Measurements from ENCODE around the gene MAP1B.
"Not testable (repeated sequence)": the region's sequence is repeated elsewhere in the genome, so short reads cannot be mapped to it uniquely, and the experiment has no call there.

MAP1B gene

DNA sequence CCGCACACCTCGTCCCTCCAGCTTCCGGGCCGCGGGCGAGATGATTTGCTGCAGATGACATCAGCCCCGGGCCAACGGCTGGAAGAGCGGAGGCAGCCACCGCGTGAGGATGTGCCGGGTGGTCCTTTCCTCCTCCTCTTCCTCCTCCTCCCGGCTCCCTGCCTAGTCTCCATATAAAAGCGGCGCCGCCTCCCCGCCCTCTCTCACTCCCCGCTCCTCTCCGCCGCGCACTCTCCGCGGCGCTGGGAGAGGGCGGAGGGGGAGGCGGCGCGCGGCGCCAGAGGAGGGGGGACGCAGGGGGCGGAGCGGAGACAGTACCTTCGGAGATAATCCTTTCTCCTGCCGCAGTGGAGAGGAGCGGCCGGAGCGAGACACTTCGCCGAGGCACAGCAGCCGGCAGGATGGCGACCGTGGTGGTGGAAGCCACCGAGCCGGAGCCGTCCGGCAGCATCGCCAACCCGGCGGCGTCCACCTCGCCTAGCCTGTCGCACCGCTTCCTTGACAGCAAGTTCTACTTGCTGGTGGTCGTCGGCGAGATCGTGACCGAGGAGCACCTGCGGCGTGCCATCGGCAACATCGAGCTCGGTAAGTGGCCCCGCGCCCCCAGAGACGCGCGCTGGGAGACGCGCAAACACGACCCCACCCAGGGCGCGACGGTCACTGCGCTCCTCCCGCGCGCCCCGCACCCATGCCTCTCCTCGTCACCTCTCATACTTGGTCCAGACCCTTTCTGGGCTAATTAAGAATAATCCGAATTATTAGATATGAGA lies at the start of gene MAP1B:
TSS of gene MAP1B (plus strand) at position 345 of the 770 bp plus-strand sequence. CDS start at position 402, 57 bp downstream.
- no peak for DNase-seq

DNA sequence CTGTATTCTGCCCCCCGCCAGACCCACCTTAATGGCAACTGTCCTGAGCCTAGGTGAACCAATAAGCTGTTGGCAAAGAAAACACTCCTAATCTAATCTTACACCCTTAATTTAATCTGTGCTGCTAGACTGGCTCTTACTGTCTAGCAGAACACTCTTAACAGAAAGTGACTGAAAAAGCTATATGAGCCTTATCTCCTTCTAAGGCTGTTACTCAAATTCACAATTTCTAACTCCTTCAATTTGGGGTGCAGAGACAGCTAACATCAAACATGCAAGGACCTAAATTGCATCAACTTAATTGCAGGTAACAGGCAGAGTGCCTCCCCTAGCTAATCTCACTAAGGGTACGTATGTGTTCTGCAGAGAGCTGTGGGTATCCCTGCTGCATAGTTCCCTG lies 49.5 kb upstream of the MAP1B start:
- no peak for DNase-seq

- no peak for DNase-seq
These were observed 44.0 kb upstream of the MAP1B start for GRCh38 chr5:72063219-72063819.

DNA sequence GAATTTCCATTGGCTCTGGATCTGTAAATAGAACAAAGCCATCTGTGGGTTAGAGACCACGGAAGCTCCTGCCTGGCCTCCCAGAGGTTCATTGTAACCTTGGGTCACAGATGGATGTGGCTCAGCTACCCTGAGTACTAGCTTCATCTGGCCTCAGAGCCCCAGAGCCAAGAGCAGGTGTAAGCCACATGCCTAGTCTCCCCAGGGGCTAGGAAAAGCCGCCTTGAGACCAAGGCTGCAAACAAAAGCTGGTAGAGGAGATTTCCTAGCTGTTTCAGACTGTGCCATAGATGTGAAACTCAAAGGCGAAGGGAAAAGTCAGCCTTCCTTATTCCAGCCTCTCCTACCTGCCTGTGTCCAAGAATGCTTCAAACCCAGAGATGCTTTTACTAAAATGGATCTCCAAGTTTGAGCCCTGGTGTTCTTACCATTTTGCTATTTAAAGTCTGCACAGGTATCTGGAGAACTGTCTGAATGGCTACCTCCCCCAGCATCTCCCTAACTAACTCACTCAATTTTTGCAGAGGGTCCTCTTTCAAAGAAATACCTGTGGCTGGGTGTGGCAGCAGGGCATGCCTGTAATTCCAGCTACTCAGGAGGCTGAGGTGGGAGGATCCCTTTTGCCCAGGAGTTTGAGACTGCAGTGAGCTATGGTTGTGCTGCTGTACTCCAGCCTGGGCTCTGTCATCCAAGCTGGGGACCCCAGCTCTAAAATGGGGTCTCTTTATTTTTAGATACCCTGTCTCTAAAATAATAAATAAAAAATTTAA lies 42.3 kb upstream of the MAP1B start:
- no peak for DNase-seq

DNA sequence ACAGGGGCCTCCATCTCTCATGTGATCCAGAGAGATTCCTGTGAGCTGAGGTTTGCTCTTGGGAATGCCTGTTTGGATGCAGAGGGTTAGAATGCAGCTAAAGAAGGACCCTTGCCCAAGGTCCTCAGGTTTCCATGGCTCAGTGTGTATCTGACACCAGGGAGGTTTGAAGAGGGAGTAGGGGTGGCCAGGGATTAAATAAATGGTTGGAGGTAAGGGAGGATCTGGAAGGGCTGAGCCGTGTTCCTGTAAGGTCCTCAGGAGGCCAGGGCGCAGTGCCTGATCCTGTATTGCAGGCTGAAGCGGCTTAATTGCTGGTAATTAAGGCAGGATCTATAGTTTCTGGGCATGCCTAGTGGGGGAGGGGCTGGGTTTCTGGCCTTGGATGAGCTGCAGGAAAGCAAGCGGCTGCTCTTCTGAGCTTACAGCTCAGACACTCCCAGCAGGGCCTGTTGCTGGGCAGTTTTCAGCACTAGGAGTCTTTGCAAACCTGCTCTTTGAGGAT lies 41.5 kb upstream of the MAP1B start:
- DNase-seq, result no peak

- no peak for DNase-seq
These were observed 40.6 kb upstream of the MAP1B start for GRCh38 chr5:72066705-72067107.

DNA sequence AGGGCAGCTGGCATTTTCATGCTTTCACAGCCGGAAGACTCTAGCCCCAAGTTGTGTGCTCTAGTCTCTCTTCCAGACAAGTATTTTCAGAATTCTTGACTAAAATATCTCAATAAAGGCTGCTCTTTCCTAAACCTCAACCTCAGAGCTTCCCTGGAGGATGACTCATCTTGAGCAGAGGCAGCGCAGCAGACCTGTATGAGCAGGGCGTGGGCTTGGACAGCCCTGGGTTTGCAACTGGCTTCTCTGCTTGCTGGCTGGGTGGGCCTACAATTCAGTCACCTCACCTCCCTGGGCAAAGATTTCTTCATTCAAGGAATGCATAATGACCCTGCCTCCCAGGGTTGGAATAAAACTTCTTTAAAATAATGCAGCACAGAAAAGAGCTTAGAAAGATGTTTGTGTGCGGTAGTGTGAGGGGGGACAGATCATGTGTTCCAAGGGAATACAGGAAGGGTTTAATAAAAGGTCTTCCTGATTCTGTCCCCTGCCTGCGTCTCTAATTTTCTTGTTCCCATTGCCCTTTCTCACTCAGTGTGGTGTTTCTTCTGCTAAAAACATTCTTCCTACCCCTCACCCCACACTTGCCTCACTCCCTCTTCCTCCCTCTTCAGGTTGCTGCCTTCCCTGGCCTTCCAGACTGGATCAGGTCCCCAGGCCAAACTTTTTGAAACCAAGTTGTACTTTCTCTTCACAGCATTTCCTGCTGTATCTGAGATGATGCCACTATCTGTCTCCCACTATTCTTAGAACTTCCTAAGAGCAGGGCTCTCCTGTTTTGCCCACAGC lies 39.4 kb upstream of the MAP1B start:
- no peak for DNase-seq

- DNase-seq, result no peak
These were observed 36.7 kb upstream of the MAP1B start for GRCh38 chr5:72070529-72070928.

DNA sequence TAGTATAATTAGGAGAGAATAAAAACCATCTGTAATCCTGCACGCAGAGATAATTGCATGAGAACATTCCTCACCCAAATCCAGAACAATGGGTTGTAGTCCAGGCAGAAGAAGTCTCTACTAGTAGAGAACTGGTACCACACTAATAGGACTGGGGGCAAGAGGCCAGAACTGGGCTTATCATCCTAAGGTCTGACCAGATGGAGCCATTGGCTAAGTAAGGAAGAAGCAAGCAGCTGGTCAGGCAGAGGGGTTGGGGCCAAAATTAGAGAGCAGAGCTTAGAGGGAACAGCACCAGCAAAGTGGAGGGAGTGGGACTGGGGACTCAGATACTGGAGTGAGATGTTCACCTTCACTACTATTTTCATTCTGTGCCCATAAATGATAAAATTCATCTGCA lies 35.4 kb upstream of the MAP1B start:
- no peak for DNase-seq

DNA sequence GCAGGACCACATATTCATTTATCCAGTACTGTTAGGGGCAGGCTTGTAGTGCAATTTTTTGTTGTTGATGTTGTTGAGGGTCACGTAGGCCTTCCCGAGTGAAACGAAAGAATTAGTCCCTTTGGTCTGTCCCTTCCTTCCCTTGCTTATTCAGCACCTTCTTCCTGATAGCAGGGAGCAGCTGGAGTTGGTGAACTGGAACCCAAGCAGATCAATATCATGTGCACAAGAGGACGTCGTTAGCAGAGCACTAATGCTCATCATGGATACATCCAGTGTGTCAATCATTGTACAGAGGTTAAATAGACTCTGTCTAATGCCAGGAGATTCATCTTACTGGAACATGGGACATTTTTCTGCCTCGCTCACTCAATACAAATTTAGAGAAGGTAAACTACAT lies 33.0 kb upstream of the MAP1B start:
- no peak for DNase-seq

GRCh38 chr5:72075461-72075860 lies 31.8 kb upstream of the MAP1B start:
- DNase-seq, result no peak

GRCh38 chr5:72076621-72077300 lies 30.5 kb upstream of the MAP1B start:
- DNase-seq, result no peak

GRCh38 chr5:72077390-72077789 lies 29.9 kb upstream of the MAP1B start:
- DNase-seq, result no peak

- DNase-seq, result no peak
These were observed 28.0 kb upstream of the MAP1B start for GRCh38 chr5:72079288-72079687.

GRCh38 chr5:72082048-72082447 lies 25.2 kb upstream of the MAP1B start:
- no peak for DNase-seq

DNA sequence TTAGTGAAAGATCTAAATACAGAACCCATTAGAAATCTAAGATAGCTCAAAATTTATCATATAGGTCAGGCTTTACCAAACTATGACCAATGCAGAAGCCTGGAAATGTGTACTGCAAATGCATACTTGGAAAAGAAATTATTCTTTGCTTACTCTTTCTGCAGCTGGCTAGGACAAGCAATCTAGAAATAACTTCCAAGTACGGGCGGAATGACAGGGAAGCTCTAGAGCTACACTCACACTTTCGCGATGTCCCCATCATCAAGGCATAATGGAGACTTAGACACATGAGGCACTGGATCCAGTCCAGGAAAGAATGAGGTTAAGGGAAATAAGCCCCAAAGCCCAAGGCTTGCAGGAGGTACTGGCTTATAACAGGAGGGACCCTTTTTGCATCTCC lies 22.4 kb upstream of the MAP1B start:
- DNase-seq, result no peak

DNA sequence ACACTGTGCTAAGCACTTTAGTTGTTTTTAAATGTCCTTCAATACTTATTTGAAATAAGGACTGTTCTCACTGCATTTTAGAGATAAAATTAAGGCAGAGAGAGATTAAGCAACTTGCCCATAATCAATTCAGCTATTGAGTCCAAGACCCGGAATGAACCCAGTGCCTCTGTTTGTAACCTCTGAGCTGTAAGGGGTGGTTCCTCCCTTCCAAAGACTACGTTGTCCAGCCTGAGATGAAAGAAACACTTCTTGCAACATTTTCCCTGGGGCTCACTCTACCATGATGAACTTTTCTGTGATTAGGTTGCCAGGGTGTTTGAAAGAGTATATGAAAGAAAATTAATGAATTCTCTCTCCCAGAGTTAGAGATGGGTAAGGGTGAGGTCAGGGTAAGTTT lies 22.0 kb upstream of the MAP1B start:
- DNase-seq, result no peak

GRCh38 chr5:72089713-72090112 lies 17.6 kb upstream of the MAP1B start:
- not testable (repeated sequence) for DNase-seq

- no peak for DNase-seq
These were observed 15.2 kb upstream of the MAP1B start for GRCh38 chr5:72092074-72092473.

GRCh38 chr5:72093217-72093616 lies 14.1 kb upstream of the MAP1B start:
- DNase-seq, result no peak

GRCh38 chr5:72093824-72094223 lies 13.5 kb upstream of the MAP1B start:
- DNase-seq, result no peak

- DNase-seq, result no peak
These were observed 10.6 kb upstream of the MAP1B start for GRCh38 chr5:72096602-72097188.
